WI38 (cell line): ENCODE measurements around the gene TRIM22.

Experiments used
- H3K4me3 ChIP-seq: 2 replicates; pipeline ENCODE4 v1.5.1; 2011; ENCODE audit warnings: low read depth, mild to moderate bottlenecking, control low read depth, low read length
- TF ChIP-seq, protein P1 (sequence below): IDR thresholded peaks from 2 replicates; pipeline ENCODE4 v1.5.1; 2012; ENCODE audit warnings: low read depth, mild to moderate bottlenecking, control low read depth, low read length

Gene TRIM22

GRCh38 chr11:5749836-5750235 is 60.2 kb downstream of the TRIM22 start:
- TF ChIP-seq, protein P1, sequence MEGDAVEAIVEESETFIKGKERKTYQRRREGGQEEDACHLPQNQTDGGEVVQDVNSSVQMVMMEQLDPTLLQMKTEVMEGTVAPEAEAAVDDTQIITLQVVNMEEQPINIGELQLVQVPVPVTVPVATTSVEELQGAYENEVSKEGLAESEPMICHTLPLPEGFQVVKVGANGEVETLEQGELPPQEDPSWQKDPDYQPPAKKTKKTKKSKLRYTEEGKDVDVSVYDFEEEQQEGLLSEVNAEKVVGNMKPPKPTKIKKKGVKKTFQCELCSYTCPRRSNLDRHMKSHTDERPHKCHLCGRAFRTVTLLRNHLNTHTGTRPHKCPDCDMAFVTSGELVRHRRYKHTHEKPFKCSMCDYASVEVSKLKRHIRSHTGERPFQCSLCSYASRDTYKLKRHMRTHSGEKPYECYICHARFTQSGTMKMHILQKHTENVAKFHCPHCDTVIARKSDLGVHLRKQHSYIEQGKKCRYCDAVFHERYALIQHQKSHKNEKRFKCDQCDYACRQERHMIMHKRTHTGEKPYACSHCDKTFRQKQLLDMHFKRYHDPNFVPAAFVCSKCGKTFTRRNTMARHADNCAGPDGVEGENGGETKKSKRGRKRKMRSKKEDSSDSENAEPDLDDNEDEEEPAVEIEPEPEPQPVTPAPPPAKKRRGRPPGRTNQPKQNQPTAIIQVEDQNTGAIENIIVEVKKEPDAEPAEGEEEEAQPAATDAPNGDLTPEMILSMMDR: no peak

GRCh38 chr11:5753943-5754342 is 64.4 kb downstream of the TRIM22 start, which contains the start of gene OR52N4:
OR52N4 (plus strand) TSS chr11:5754243; CDS start chr11:5754741, 498 bp downstream.
- TF ChIP-seq, protein P1: no peak
- H3K4me3 ChIP-seq: no peak within 1 kb of the TSS

More at GRCh38 chr11:5749836-5750235, 60.2 kb downstream of the TRIM22 start:
- no peak overlapping the region for H3K4me3 ChIP-seq
